ENCODE results near the gene ANKRD18A. TPM values are rescaled to one million over a fixed set of nuclear protein-coding genes. Genes with fewer than 3 reads are reported as not detected.

ANKRD18A gene
- total and polyA plus RNA-seq, 8 donors: 2.1 to 20.6 (median 8.2) TPM

GRCh38 chr9:38641985-38642864 lies 21.8 kb upstream of the ANKRD18A start:
- ATAC-seq (peak; percentile 76 to 88 (median 86)), FAIRE-seq (no peak), DNase-seq (peak in 3 of 6 donors; percentile 21 to 58 (median 26))
- WGBS, 2 donors: 45 to 48% methylated on average over 12 of the region's 12 CpGs
- H3K4me1 ChIP-seq: no peaks in the 10 kb centered on the region
- no peaks in the 10 kb centered on the region for H3K9me3 ChIP-seq
- no peaks in the 10 kb centered on the region for H3K27me3 ChIP-seq
- H3K36me3 ChIP-seq: no peaks in the 10 kb centered on the region
- H3K27ac ChIP-seq: no peak overlapping the region
- no peak overlapping the region for H3K4me3 ChIP-seq
- TF ChIP-seq, protein P1, sequence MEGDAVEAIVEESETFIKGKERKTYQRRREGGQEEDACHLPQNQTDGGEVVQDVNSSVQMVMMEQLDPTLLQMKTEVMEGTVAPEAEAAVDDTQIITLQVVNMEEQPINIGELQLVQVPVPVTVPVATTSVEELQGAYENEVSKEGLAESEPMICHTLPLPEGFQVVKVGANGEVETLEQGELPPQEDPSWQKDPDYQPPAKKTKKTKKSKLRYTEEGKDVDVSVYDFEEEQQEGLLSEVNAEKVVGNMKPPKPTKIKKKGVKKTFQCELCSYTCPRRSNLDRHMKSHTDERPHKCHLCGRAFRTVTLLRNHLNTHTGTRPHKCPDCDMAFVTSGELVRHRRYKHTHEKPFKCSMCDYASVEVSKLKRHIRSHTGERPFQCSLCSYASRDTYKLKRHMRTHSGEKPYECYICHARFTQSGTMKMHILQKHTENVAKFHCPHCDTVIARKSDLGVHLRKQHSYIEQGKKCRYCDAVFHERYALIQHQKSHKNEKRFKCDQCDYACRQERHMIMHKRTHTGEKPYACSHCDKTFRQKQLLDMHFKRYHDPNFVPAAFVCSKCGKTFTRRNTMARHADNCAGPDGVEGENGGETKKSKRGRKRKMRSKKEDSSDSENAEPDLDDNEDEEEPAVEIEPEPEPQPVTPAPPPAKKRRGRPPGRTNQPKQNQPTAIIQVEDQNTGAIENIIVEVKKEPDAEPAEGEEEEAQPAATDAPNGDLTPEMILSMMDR (IDR thresholded peaks at IDR 0.05): peak in 3 of 4 donors; percentile 38 to 45 (median 38)
- intact Hi-C loops (cut with DNase I): no loop called here

DNA sequence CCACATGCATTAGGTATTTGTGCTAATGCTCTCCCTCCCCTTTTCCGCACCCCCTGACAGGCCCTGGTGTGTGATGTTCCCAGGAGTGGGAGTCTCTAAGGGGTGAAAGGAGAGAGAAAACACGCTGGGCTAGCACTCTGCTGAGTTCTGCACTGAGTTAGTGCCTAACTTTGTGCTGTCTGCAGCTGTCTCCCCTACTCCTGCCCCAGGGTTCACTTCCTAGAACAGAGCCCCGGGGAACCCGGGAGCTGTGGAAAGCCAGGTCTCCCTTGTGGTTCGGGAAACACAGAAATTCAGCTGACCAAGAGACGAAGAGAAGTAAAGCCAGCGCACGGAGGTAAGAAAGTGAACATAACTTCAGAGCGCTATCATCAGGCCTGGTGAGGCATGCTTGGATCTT lies 20.7 kb upstream of the ANKRD18A start:
- no peak for DNase-seq
- no peak for FAIRE-seq
- no peaks in the 10 kb centered on the region for H3K36me3 ChIP-seq
- H3K9me3 ChIP-seq: no peaks in the 10 kb centered on the region
- 79 to 84% methylated on average over 9 of the region's 9 CpGs for WGBS, 2 donors
- H3K27ac ChIP-seq: no peak overlapping the region
- no peak for ATAC-seq
- H3K4me1 ChIP-seq: no peaks in the 10 kb centered on the region
- no peaks in the 10 kb centered on the region for H3K27me3 ChIP-seq
- intact Hi-C loops (cut with DNase I): no loop called here
- TF ChIP-seq, protein P1 (IDR thresholded peaks at IDR 0.05): no peak
- no peak overlapping the region for H3K4me3 ChIP-seq

- TF ChIP-seq, protein P1 (IDR thresholded peaks at IDR 0.05): no peak
- intact Hi-C loops (cut with DNase I): no loop called here
- Histone ChIP-seq H3K9me3 (no peaks in the 10 kb centered on the region), H3K27ac (no peak overlapping the region), H3K27me3 (no peaks in the 10 kb centered on the region), H3K36me3 (no peaks in the 10 kb centered on the region), H3K4me1 (no peaks in the 10 kb centered on the region), H3K4me3 (no peak overlapping the region)
- no peak for DNase-seq
- no peak for FAIRE-seq
- WGBS, 2 donors: 76 to 83% methylated on average over 6 of the region's 6 CpGs
- ATAC-seq: no peak
Observed at GRCh38 chr9:38639577-38639940, 19.2 kb upstream of the ANKRD18A start.

GRCh38 chr9:38638881-38639576 lies 18.6 kb upstream of the ANKRD18A start:
- H3K4me1 ChIP-seq: no peaks in the 10 kb centered on the region
- no peaks in the 10 kb centered on the region for H3K9me3 ChIP-seq
- no peaks in the 10 kb centered on the region for H3K36me3 ChIP-seq
- H3K27me3 ChIP-seq: no peaks in the 10 kb centered on the region
- DNase-seq: no peak
- FAIRE-seq: no peak
- WGBS, 2 donors: 73 to 82% methylated on average over 6 of the region's 6 CpGs
- H3K4me3 ChIP-seq: no peak overlapping the region
- TF ChIP-seq, protein P1 (IDR thresholded peaks at IDR 0.05): no peak
- intact Hi-C loops (cut with DNase I): no loop called here
- ATAC-seq: no peak
- H3K27ac ChIP-seq: no peak overlapping the region
